ENCODE results near the gene TNS2.

GRCh38 chr12:53103860-53104305, 54.0 kb downstream of the TNS2 start:
- TF ChIP-seq CTCF (IDR thresholded peaks at IDR 0.05) (no peak), POLR2A (IDR thresholded peaks at IDR 0.05) (no peak)
